ENCODE results near the gene MFGE8. TPM values are rescaled to one million over a fixed set of nuclear protein-coding genes. Genes with fewer than 3 reads are reported as not detected.

The MFGE8 gene
- total RNA-seq, 6 experiments from 2014 or later, result 9.7 to 20.4 (median 17.6) TPM

DNA sequence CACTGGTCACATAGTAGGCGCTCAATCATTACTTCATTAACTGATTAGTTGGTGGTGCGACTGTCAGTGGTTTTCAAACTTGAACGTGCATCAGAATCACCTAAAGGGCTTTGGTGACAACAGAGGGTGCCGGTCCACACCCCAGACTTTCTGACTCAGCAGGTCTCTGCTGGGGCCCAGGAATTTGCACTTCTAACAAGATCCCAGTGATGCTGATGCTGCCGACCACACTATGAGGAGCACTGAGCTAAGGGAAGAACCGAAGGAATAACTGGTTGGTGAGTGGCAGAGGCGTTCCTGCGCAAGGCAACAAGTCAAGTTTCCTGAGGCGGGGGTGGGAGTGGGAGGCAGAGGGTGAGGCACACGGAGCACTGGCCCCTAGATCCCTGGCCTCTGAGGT is 36.6 kb downstream of the MFGE8 start:
- H3K4me1 ChIP-seq, result no peaks in the 10 kb centered on the region
- H3K4me3 ChIP-seq, result no peak overlapping the region
- no peaks in the 10 kb centered on the region for H3K36me3 ChIP-seq
- WGBS (ENCODE audit: insufficient coverage, low coverage, low lambda C conversion rate, missing lambda C conversion rate), result 65% methylated on average over 9 of the region's 10 CpGs
- H3K27ac ChIP-seq, result no peak overlapping the region
- intact Hi-C loops (cut with DNase I), result no loop called here
- ATAC-seq (no peak), DNase-seq (no peak)
- TF ChIP-seq POLR2A (IDR thresholded peaks at IDR 0.05), result no peak
- TF ChIP-seq, protein P1, sequence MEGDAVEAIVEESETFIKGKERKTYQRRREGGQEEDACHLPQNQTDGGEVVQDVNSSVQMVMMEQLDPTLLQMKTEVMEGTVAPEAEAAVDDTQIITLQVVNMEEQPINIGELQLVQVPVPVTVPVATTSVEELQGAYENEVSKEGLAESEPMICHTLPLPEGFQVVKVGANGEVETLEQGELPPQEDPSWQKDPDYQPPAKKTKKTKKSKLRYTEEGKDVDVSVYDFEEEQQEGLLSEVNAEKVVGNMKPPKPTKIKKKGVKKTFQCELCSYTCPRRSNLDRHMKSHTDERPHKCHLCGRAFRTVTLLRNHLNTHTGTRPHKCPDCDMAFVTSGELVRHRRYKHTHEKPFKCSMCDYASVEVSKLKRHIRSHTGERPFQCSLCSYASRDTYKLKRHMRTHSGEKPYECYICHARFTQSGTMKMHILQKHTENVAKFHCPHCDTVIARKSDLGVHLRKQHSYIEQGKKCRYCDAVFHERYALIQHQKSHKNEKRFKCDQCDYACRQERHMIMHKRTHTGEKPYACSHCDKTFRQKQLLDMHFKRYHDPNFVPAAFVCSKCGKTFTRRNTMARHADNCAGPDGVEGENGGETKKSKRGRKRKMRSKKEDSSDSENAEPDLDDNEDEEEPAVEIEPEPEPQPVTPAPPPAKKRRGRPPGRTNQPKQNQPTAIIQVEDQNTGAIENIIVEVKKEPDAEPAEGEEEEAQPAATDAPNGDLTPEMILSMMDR (IDR thresholded peaks at IDR 0.05), result no peak
- no peaks in the 10 kb centered on the region for H3K27me3 ChIP-seq
- H3K9me3 ChIP-seq, result no peaks in the 10 kb centered on the region

DNA sequence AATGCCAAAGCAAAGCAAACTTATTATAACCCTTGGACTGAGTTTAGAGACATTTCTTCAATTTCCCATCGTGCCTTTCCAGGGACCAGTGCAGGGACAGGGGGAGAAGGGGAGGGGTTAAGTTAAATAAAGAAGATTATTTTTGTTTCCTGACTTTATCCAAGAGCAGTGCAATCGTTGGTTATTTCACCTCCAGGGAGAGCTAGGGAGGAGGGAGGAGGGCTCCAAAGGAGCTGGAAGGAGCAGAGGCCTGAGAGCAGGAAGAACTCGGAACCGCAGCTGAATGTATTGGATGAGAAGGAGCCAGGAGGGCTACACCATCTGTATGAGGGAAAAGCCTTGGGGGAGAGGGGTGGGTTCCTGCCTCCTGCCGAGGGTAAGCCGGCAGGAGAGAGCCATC is 38.5 kb downstream of the MFGE8 start:
- Histone ChIP-seq H3K4me3 (no peak overlapping the region), H3K27ac (no peak overlapping the region), H3K4me1 (no peaks in the 10 kb centered on the region), H3K9me3 (no peaks in the 10 kb centered on the region), H3K36me3 (no peaks in the 10 kb centered on the region), H3K27me3 (no peaks in the 10 kb centered on the region)
- ATAC-seq, result no peak
- 18% methylated on average over 4 of the region's 6 CpGs for WGBS (ENCODE audit: insufficient coverage, low coverage, low lambda C conversion rate, missing lambda C conversion rate)
- intact Hi-C loops (cut with DNase I), result no loop called here
- no peak for TF ChIP-seq POLR2A (IDR thresholded peaks at IDR 0.05)
- TF ChIP-seq, protein P1 (IDR thresholded peaks at IDR 0.05), result no peak
- no peak for DNase-seq

DNA sequence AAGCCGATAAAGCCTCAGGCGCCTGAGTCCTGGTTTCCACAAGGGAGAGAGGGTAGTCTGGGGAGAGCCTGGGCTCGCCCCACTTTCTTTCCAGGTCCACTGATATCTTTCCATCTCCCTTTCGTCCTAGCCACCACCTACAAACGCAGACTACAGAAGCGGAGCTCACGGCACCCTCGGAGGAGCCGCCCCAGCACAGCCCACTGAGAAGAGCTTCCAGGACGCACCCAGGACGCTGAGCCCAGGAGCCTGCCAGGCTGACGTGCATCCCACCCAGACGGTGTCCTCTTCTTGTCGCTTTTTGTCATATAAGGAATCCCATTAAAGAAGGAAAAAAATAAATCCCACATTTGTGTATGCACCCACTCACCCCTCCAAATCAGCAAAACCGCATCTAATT is 38.9 kb downstream of the MFGE8 start:
- H3K9me3 ChIP-seq, result no peaks in the 10 kb centered on the region
- H3K27me3 ChIP-seq, result no peaks in the 10 kb centered on the region
- ATAC-seq (no peak), DNase-seq (no peak)
- WGBS (ENCODE audit: insufficient coverage, low coverage, low lambda C conversion rate, missing lambda C conversion rate), result 59% methylated on average over 14 of the region's 15 CpGs
- no peaks in the 10 kb centered on the region for H3K4me1 ChIP-seq
- intact Hi-C loops (cut with DNase I), result no loop called here
- H3K36me3 ChIP-seq, result no peaks in the 10 kb centered on the region
- no peak overlapping the region for H3K27ac ChIP-seq
- no peak for TF ChIP-seq POLR2A (IDR thresholded peaks at IDR 0.05)
- H3K4me3 ChIP-seq, result no peak overlapping the region

DNA sequence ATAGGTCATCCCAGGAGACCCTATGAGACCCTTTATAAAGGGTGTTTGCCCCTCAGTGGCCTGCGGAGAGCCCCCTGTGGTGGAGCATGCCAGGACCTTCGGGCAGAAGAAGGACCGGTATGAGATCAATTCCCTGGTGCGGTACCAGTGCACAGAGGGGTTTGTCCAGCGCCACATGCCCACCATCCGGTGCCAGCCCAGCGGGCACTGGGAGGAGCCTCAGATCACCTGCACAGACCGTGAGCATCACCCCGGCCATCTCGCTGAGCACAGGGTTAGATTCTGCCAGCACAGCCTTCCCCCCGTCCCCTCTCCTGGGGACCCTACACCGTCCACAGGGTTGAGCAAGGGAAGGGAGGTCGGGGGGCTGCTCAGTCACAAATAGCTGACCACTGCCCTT is 39.4 kb downstream of the MFGE8 start:
- DNase-seq (no peak), ATAC-seq (no peak)
- TF ChIP-seq POLR2A (IDR thresholded peaks at IDR 0.05), result no peak
- TF ChIP-seq, protein P1 (IDR thresholded peaks at IDR 0.05), result no peak
- no peaks in the 10 kb centered on the region for H3K36me3 ChIP-seq
- WGBS (ENCODE audit: insufficient coverage, low coverage, low lambda C conversion rate, missing lambda C conversion rate), result 70% methylated on average over 3 of the region's 13 CpGs
- H3K4me1 ChIP-seq, result no peaks in the 10 kb centered on the region
- no peaks in the 10 kb centered on the region for H3K27me3 ChIP-seq
- H3K27ac ChIP-seq, result no peak overlapping the region
- no peak overlapping the region for H3K4me3 ChIP-seq
- intact Hi-C loops (cut with DNase I), result no loop called here
- H3K9me3 ChIP-seq, result no peaks in the 10 kb centered on the region

DNA sequence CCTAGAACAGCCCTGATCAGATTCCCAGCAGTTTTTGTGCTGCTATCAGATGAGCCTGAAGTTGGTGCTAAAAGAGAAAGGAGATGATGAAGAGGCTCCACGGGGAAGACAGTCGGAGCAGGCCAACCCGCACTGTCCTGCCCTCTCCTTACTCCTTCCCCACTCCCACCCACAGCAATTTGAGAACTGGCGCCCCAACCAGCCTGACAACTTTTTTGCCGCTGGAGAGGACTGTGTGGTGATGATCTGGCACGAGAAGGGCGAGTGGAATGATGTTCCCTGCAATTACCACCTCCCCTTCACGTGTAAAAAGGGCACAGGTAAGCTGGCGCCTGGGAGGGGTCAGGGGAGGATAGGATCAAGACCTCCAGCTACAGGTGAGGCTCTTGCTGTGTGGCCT is 40.5 kb downstream of the MFGE8 start:
- ATAC-seq (no peak), DNase-seq (no peak)
- H3K4me1 ChIP-seq, result no peaks in the 10 kb centered on the region
- intact Hi-C loops (cut with DNase I), result no loop called here
- TF ChIP-seq, protein P1 (IDR thresholded peaks at IDR 0.05), result no peak
- TF ChIP-seq POLR2A (IDR thresholded peaks at IDR 0.05), result no peak
- no peak overlapping the region for H3K4me3 ChIP-seq
- H3K27ac ChIP-seq, result no peak overlapping the region
- H3K9me3 ChIP-seq, result no peaks in the 10 kb centered on the region
- WGBS (ENCODE audit: insufficient coverage, low coverage, low lambda C conversion rate, missing lambda C conversion rate), result 60% methylated on average over 8 of the region's 9 CpGs
- H3K36me3 ChIP-seq, result no peaks in the 10 kb centered on the region
- H3K27me3 ChIP-seq, result no peaks in the 10 kb centered on the region

Measured in right lobe of liver (tissue), 6 donors.